K562 (cell line): ENCODE results near the gene MPHOSPH6. TPM values are rescaled to one million over a fixed set of nuclear protein-coding genes. Genes with fewer than 3 reads are reported as not detected.

Experiments
- ATAC-seq: fragments of 200-7000 bp; cut with Tn5 transposase; 3 replicates; pipeline ENCODE4 v1.9.1; 2020; ENCODE audit warnings: moderate library complexity
- BruUV-seq: library from RNA; stranded (reverse); fragments of 400-500 nt; replicated peaks from 2 replicates; lab custom pipeline; 2021; lab: Mats Ljungman, UMichigan
- CTCF ChIA-PET: fragments of 300-600 bp; formaldehyde crosslinking; extraction: SDS; loops from one replicate; lab custom pipeline; 2021; ENCODE audit warnings: low intra/inter-chr PET ratio; lab: Yijun Ruan, JAX
- POLR2A ChIA-PET: fragments of 300-600, 350-650 bp; sonication (Branson Sonifier 250); formaldehyde crosslinking; extraction: SDS; loops from one replicate; lab custom pipeline; 2021; ENCODE audit warnings: antibody characterized with exemption, inconsistent platforms; lab: Yijun Ruan, JAX
- DNase-seq, 4 experiments: peaks; one replicate each; pipeline versions ENCODE4 v3.0.0 to v3.0.0-alpha.2; 2011 to 2018; ENCODE audit warnings: low spot score in 3 of 4, mixed read lengths in 3 of 4; ENCODE audit errors: extremely low read depth in 1 of 4
- FAIRE-seq: peaks from 2 replicates; lab custom pipeline; 2011; peaks lifted over from hg19 to GRCh38; lab: Jason Lieb, UNC
- H2AFZ ChIP-seq: 2 replicates; pipeline ENCODE4 v1.6.0; 2011; ENCODE audit warnings: low read depth, low read length, control low read depth, inconsistent platforms
- H3K27ac ChIP-seq: fragments of 200-600 bp; 3 replicates; pipeline ENCODE4 v1.8.0; 2011; ENCODE audit warnings: low read depth, mild to moderate bottlenecking, control low read depth, inconsistent platforms, low read length, moderate library complexity, mixed read lengths; ENCODE audit errors: extremely low read depth
- H3K27me3 ChIP-seq, 2 experiments: fragments of 300-600 bp in 1 of 2; 2 replicates in 1 of 2; 3 replicates in 1 of 2; pipeline versions ENCODE4 v1.6.0 to v1.8.0; 2011; ENCODE audit warnings: inconsistent platforms in 2 of 2, low read length in 2 of 2, mild to moderate bottlenecking in 1 of 2, mixed read lengths in 1 of 2, moderate library complexity in 1 of 2; ENCODE audit not compliant: control insufficient read depth in 2 of 2, insufficient read depth in 2 of 2
- H3K36me3 ChIP-seq: fragments of 300-600 bp; 3 replicates; pipeline ENCODE4 v1.8.0; 2011; ENCODE audit warnings: mild to moderate bottlenecking, low read length, inconsistent platforms; ENCODE audit not compliant: control insufficient read depth, insufficient read depth
- H3K4me1 ChIP-seq, 2 experiments: fragments of 200-600 bp in 1 of 2; replicated peaks in 1 of 2; 2 replicates in 1 of 2; 3 replicates in 1 of 2; pipeline versions ENCODE4 v1.5.1 to v1.8.0; 2011; ENCODE audit warnings: inconsistent platforms in 2 of 2, low read length in 2 of 2, mild to moderate bottlenecking in 1 of 2, mixed read lengths in 1 of 2, moderate library complexity in 1 of 2; ENCODE audit not compliant: control insufficient read depth in 2 of 2, insufficient read depth in 2 of 2
- H3K4me2 ChIP-seq: 2 replicates; pipeline ENCODE4 v1.6.1; 2011; ENCODE audit warnings: low read length, control low read depth, inconsistent platforms, mixed read lengths; ENCODE audit not compliant: insufficient read depth
- H3K4me3 ChIP-seq: fragments of 200-600 bp; sonication (generic), shearing (Covaris generic); 2 replicates; pipeline ENCODE4 v1.5.1; 2016; ENCODE audit warnings: control low read depth, inconsistent platforms
- H3K79me2 ChIP-seq: fragments of 200-600 bp; 3 replicates; pipeline ENCODE4 v1.8.0; 2011; ENCODE audit warnings: low read length, inconsistent platforms; ENCODE audit not compliant: control insufficient read depth, insufficient read depth
- H3K9ac ChIP-seq, 2 experiments: 2 replicates each; pipeline versions ENCODE4 v1.6.0 to v1.6.1; 2011; ENCODE audit warnings: low read depth in 2 of 2, low read length in 2 of 2, control low read depth in 1 of 2, inconsistent platforms in 1 of 2, mild to moderate bottlenecking in 1 of 2, mixed read lengths in 1 of 2; ENCODE audit not compliant: insufficient read depth in 1 of 2
- H3K9me1 ChIP-seq: one replicate; pipeline ENCODE4 v1.6.0; 2011; ENCODE audit warnings: inconsistent platforms, mild to moderate bottlenecking, low read length, moderate library complexity; ENCODE audit not compliant: control insufficient read depth, insufficient read depth
- H3K9me3 ChIP-seq: replicated peaks from 2 replicates; pipeline ENCODE4 v1.5.1; 2011; ENCODE audit warnings: low read depth, low read length, inconsistent platforms; ENCODE audit not compliant: control insufficient read depth, insufficient read depth
- H4K20me1 ChIP-seq: replicated peaks from 2 replicates; pipeline ENCODE4 v1.6.1; 2011; ENCODE audit warnings: low read length, inconsistent platforms, mixed read lengths; ENCODE audit not compliant: control insufficient read depth, insufficient read depth
- LARP7 ChIP-seq: fragments of 450-650 bp; IDR thresholded peaks from 2 replicates; pipeline ENCODE4 v1.6.1; 2016
- MECOM ChIP-seq: fragments of 250-450 bp; sonication (Bioruptor Pico); IDR thresholded peaks from 2 replicates; pipeline ENCODE4 v1.8.0; 2022; ENCODE audit warnings: inconsistent platforms
- NEUROD1 ChIP-seq: fragments of 150-350 bp; IDR thresholded peaks from 2 replicates; pipeline ENCODE4 v1.6.1; 2014; ENCODE audit warnings: borderline replicate concordance, low read length, low read depth; ENCODE audit not compliant: partially characterized antibody
- NR1H2 ChIP-seq: sonication (generic); formaldehyde crosslinking; IDR thresholded peaks from 2 replicates; pipeline ENCODE4 v1.4.0; 2020; ENCODE audit warnings: mild to moderate bottlenecking, missing genetic modification reagents
- RBM39 ChIP-seq: fragments of 200-400 bp; formaldehyde crosslinking; optimal IDR thresholded peaks from 2 replicates; pipeline ENCODE3; 2018; ENCODE audit warnings: low read depth, low read length
- SP2 ChIP-seq: IDR thresholded peaks from 2 replicates; pipeline ENCODE4 v1.6.1; 2011; ENCODE audit warnings: mild to moderate bottlenecking, low read depth, low read length, moderate library complexity; ENCODE audit not compliant: poor library complexity, severe bottlenecking; ENCODE audit errors: extremely low read depth
- SRSF1 ChIP-seq: fragments of 200-400 bp; formaldehyde crosslinking; IDR thresholded peaks from 2 replicates; pipeline ENCODE4 v1.6.1; 2017; ENCODE audit warnings: mild to moderate bottlenecking, low read depth, low read length, moderate library complexity
- ZNF780A ChIP-seq: fragments of 250-450 bp; sonication (Bioruptor Pico); IDR thresholded peaks from 2 replicates; pipeline ENCODE4 v1.5.0; 2021; ENCODE audit warnings: mild to moderate bottlenecking
- WGBS: fragments of 100-300 bp; shearing (Covaris generic); methylation state at CpG from one replicate; pipeline ENCODE4 v1.1.6; 2016; ENCODE audit warnings: low coverage, mixed read lengths; ENCODE audit not compliant: insufficient coverage; ENCODE audit errors: missing lambda C conversion rate; 5-methylcytosine and 5-hydroxymethylcytosine counted together
- in situ Hi-C: fragments of 300-500 bp; cut with MboI; formaldehyde crosslinking; loops from 4 replicates; pipeline ENCODE4 v1.15.0; 2018; ENCODE audit warnings: inconsistent platforms, mixed read lengths
- intact Hi-C: fragments of 100-400 bp; cut with micrococcal nuclease; formaldehyde crosslinking; loops from 2 replicates; pipeline ENCODE4 v1.14.2; 2022
- polyA plus RNA-seq, 8 experiments: library from polyadenylated mRNA; depleted of rRNA in 4 of 8; stranded (reverse) in 5 of 8; unstranded in 3 of 8; fragments of >200 nt; fragmentation: Nextera tagmentation in 2 of 8; fragmentation: Illumina TruSeq in 1 of 8; extraction: Ambion mirVana in 2 of 8; extraction: Trizol in 1 of 8; gene quantifications; 2 replicates each; pipeline versions ENCODE4 v1.2.1 to v1.2.3, GENCODE V29; 2011 to 2014; ENCODE audit warnings: inconsistent platforms in 1 of 8, missing spikeins in 1 of 8
- total RNA-seq, 7 experiments: library from RNA; depleted of rRNA in 6 of 7; stranded (reverse); fragments of >200 nt in 6 of 7; fragmentation: Illumina TruSeq in 2 of 7; extraction: Trizol in 2 of 7; gene quantifications; 2 replicates each; pipeline versions ENCODE4 v1.2.1 to v1.2.3, GENCODE V29; 2011 to 2021; ENCODE audit warnings: low replicate concordance in 1 of 7
- TF ChIP-seq, protein P1 (sequence below): sonication (generic); formaldehyde crosslinking; IDR thresholded peaks from 2 replicates; pipeline ENCODE4 v1.8.1; 2023; ENCODE audit warnings: missing genetic modification reagents, mild to moderate bottlenecking, borderline replicate concordance
- TF ChIP-seq, protein P2 (sequence below): IDR thresholded peaks from 3 replicates; pipeline ENCODE4 v1.6.1; 2011; ENCODE audit warnings: borderline replicate concordance, mild to moderate bottlenecking, moderate library complexity; ENCODE audit not compliant: insufficient read length; ENCODE audit errors: extremely low read depth
- TF ChIP-seq, protein P3 (sequence below): fragments of 450-650 bp; formaldehyde crosslinking; IDR thresholded peaks from 2 replicates; pipeline ENCODE4 v1.4.0; 2020; ENCODE audit warnings: mild to moderate bottlenecking, mixed read lengths
- TF ChIP-seq, protein P4 (sequence below): IDR thresholded peaks from 2 replicates; pipeline ENCODE4 v1.6.1; 2014; ENCODE audit warnings: antibody characterized with exemption

Gene MPHOSPH6
- total and polyA plus RNA-seq, 9 of the 15 experiments (the other 6 are each of a cell fraction or from before 2014, with no cell fraction given), result 37.0 to 153 (median 76.7) TPM

DNA sequence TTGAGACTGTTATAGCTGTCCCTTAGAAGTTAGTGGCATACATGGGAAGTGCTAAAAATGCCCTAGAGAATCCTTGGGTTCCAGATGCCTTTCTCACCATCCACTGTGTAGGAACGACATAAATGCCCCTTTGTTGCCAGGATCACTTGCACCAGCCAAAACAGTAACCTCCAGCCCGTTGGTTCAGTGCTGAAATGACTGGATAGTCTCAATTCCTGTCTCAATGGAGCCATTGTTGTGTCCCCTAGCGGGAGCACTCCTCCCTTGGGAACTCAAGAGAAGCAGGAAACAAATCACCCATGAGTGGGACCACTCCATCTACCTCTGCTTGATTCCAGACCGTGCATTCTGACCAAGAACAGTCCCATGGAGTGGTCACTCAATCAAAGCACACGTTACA lies 23.1 kb downstream of the MPHOSPH6 start:
- H3K27ac ChIP-seq, result no peak overlapping the region
- TF ChIP-seq, protein P1, sequence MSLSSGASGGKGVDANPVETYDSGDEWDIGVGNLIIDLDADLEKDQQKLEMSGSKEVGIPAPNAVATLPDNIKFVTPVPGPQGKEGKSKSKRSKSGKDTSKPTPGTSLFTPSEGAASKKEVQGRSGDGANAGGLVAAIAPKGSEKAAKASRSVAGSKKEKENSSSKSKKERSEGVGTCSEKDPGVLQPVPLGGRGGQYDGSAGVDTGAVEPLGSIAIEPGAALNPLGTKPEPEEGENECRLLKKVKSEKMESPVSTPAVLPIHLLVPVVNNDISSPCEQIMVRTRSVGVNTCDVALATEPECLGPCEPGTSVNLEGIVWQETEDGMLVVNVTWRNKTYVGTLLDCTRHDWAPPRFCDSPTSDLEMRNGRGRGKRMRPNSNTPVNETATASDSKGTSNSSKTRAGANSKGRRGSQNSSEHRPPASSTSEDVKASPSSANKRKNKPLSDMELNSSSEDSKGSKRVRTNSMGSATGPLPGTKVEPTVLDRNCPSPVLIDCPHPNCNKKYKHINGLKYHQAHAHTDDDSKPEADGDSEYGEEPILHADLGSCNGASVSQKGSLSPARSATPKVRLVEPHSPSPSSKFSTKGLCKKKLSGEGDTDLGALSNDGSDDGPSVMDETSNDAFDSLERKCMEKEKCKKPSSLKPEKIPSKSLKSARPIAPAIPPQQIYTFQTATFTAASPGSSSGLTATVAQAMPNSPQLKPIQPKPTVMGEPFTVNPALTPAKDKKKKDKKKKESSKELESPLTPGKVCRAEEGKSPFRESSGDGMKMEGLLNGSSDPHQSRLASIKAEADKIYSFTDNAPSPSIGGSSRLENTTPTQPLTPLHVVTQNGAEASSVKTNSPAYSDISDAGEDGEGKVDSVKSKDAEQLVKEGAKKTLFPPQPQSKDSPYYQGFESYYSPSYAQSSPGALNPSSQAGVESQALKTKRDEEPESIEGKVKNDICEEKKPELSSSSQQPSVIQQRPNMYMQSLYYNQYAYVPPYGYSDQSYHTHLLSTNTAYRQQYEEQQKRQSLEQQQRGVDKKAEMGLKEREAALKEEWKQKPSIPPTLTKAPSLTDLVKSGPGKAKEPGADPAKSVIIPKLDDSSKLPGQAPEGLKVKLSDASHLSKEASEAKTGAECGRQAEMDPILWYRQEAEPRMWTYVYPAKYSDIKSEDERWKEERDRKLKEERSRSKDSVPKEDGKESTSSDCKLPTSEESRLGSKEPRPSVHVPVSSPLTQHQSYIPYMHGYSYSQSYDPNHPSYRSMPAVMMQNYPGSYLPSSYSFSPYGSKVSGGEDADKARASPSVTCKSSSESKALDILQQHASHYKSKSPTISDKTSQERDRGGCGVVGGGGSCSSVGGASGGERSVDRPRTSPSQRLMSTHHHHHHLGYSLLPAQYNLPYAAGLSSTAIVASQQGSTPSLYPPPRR, result no peak
- TF ChIP-seq NEUROD1, result no peak
- TF ChIP-seq, protein P2, sequence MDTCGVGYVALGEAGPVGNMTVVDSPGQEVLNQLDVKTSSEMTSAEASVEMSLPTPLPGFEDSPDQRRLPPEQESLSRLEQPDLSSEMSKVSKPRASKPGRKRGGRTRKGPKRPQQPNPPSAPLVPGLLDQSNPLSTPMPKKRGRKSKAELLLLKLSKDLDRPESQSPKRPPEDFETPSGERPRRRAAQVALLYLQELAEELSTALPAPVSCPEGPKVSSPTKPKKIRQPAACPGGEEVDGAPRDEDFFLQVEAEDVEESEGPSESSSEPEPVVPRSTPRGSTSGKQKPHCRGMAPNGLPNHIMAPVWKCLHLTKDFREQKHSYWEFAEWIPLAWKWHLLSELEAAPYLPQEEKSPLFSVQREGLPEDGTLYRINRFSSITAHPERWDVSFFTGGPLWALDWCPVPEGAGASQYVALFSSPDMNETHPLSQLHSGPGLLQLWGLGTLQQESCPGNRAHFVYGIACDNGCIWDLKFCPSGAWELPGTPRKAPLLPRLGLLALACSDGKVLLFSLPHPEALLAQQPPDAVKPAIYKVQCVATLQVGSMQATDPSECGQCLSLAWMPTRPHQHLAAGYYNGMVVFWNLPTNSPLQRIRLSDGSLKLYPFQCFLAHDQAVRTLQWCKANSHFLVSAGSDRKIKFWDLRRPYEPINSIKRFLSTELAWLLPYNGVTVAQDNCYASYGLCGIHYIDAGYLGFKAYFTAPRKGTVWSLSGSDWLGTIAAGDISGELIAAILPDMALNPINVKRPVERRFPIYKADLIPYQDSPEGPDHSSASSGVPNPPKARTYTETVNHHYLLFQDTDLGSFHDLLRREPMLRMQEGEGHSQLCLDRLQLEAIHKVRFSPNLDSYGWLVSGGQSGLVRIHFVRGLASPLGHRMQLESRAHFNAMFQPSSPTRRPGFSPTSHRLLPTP, result no peak
- no peak for TF ChIP-seq LARP7
- no peak for TF ChIP-seq SRSF1
- TF ChIP-seq, protein P3, sequence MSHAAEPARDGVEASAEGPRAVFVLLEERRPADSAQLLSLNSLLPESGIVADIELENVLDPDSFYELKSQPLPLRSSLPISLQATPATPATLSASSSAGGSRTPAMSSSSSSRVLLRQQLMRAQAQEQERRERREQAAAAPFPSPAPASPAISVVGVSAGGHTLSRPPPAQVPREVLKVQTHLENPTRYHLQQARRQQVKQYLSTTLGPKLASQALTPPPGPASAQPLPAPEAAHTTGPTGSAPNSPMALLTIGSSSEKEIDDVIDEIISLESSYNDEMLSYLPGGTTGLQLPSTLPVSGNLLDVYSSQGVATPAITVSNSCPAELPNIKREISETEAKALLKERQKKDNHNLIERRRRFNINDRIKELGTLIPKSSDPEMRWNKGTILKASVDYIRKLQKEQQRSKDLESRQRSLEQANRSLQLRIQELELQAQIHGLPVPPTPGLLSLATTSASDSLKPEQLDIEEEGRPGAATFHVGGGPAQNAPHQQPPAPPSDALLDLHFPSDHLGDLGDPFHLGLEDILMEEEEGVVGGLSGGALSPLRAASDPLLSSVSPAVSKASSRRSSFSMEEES (CRISPR knock-in tag), result no peak
- TF ChIP-seq NR1H2, result no peak
- TF ChIP-seq ZNF780A (CRISPR knock-in tag), result no peak
- no peak for TF ChIP-seq RBM39
- TF ChIP-seq SP2, result no peak
- no peak for TF ChIP-seq MECOM
- TF ChIP-seq, protein P4, sequence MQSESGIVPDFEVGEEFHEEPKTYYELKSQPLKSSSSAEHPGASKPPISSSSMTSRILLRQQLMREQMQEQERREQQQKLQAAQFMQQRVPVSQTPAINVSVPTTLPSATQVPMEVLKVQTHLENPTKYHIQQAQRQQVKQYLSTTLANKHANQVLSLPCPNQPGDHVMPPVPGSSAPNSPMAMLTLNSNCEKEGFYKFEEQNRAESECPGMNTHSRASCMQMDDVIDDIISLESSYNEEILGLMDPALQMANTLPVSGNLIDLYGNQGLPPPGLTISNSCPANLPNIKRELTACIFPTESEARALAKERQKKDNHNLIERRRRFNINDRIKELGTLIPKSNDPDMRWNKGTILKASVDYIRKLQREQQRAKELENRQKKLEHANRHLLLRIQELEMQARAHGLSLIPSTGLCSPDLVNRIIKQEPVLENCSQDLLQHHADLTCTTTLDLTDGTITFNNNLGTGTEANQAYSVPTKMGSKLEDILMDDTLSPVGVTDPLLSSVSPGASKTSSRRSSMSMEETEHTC, result no peak

More for the DNA sequence above, 23.1 kb downstream of the MPHOSPH6 start:
- Histone ChIP-seq H3K9me1 (no peaks in the 10 kb centered on the region), H4K20me1 (no peaks in the 10 kb centered on the region), H3K4me1 (no peaks in the 10 kb centered on the region; a peak in 1 of 5 replicates), H3K4me3 (no peak overlapping the region), H3K27me3 (no peaks in the 10 kb centered on the region), H3K36me3 (peaks cover 46% of the 10 kb centered on the region; the same call in 2 of the 3 replicates), H2AFZ (no peak overlapping the region), H3K9ac (no peak overlapping the region), H3K79me2 (no peaks in the 10 kb centered on the region), H3K9me3 (no peaks in the 10 kb centered on the region), H3K4me2 (no peak overlapping the region)
- in situ Hi-C loops, result no loop called here
- ChIA-PET CTCF (no interaction called here), POLR2A (no interaction called here)
- ATAC-seq (no peak), FAIRE-seq (no peak), DNase-seq (no peak)
- intact Hi-C loops, result no loop called here
- 81% methylated on average over 5 of the region's 5 CpGs for WGBS
- BruUV-seq, result no TSS peak
